Colonic mucosa (tissue), 4 donors: ENCODE measurements around the gene SAP25. TPM values are rescaled to one million over a fixed set of nuclear protein-coding genes. Genes with fewer than 3 reads are reported as not detected.

ENCODE experiments used
- DNase-seq: peaks from one replicate; pipeline ENCODE4 v3.0.0-alpha.2; 2020
- H3K27ac ChIP-seq: fragments of 200-600 bp; one replicate; pipeline ENCODE4 v1.8.0; 2021
- H3K27me3 ChIP-seq: fragments of 200-600 bp; one replicate; pipeline ENCODE4 v1.8.0; 2021
- H3K36me3 ChIP-seq: fragments of 200-600 bp; one replicate; pipeline ENCODE4 v1.8.0; 2021
- H3K4me1 ChIP-seq: fragments of 200-600 bp; one replicate; pipeline ENCODE4 v1.8.0; 2021; ENCODE audit warnings: mild to moderate bottlenecking
- H3K4me3 ChIP-seq: fragments of 200-600 bp; one replicate; pipeline ENCODE4 v1.8.0; 2021
- H3K9ac ChIP-seq, 2 donors: one replicate each; pipeline ENCODE4 v1.7.0; 2013; ENCODE audit warnings: control low read depth in 2 of 2, low read depth in 2 of 2, low read length in 2 of 2
- H3K9me3 ChIP-seq: fragments of 200-600 bp; one replicate; pipeline ENCODE4 v1.8.0; 2021
- CTCF ChIP-seq: fragments of 200-600 bp; IDR thresholded peaks from one replicate; pipeline ENCODE4 v1.8.0; 2022; ENCODE audit warnings: antibody characterized with exemption, mild to moderate bottlenecking
- intact Hi-C: fragments of 100-400 bp; cut with DNase I; formaldehyde crosslinking; loops from one replicate; pipeline ENCODE4 v1.14.1; 2022
- total RNA-seq, 2 donors: library from RNA; stranded (reverse); fragmentation: NEBNext Ultra II Directional in 1 of 2; extraction: Animal tissue kit (Norgen Biotek cat#: 25700) in 1 of 2; gene quantifications; one replicate each; pipeline ENCODE4 v1.2.1, GENCODE V29; 2021
- donor health status: healthy.
- donor health status: DM: no; HTN: no; CAD: no.
- donor health status: DM: no; HTN: no; CAD: no.

SAP25 gene
- total RNA-seq, 2 donors from 2014 or later, result 0.69 to 5.5 TPM

- Histone ChIP-seq H3K27me3 (no peaks in the 10 kb centered on the region), H3K27ac (no peak overlapping the region), H3K9me3 (no peaks in the 10 kb centered on the region), H3K4me1 (no peaks in the 10 kb centered on the region), H3K36me3 (peaks cover 4% of the 10 kb centered on the region), H3K9ac (no peak overlapping the region), H3K4me3 (no peak overlapping the region)
- TF ChIP-seq CTCF, result peak; percentile 95
- intact Hi-C loops, result loop anchor here (1.0 kb wide), 1 partner anchor 127 kb away; no protein-coding TSS in a partner anchor
- peak; percentile 90 for DNase-seq
Measured at GRCh38 chr7:100563809-100564400, 9.8 kb downstream of the SAP25 start.

GRCh38 chr7:100563100-100563564 is 10.6 kb downstream of the SAP25 start:
- Histone ChIP-seq H3K36me3 (peaks cover 4% of the 10 kb centered on the region), H3K27ac (no peak overlapping the region), H3K4me1 (no peaks in the 10 kb centered on the region), H3K9me3 (no peaks in the 10 kb centered on the region), H3K4me3 (no peak overlapping the region), H3K27me3 (no peaks in the 10 kb centered on the region), H3K9ac (no peak overlapping the region)
- no peak for DNase-seq
- TF ChIP-seq CTCF, result no peak
- intact Hi-C loops, result no loop called here

GRCh38 chr7:100562195-100563099 is 11.3 kb downstream of the SAP25 start:
- H3K27ac ChIP-seq, result no peak overlapping the region
- no peak overlapping the region for H3K9ac ChIP-seq
- TF ChIP-seq CTCF, result no peak
- H3K27me3 ChIP-seq, result no peaks in the 10 kb centered on the region
- DNase-seq, result no peak
- H3K4me1 ChIP-seq, result no peaks in the 10 kb centered on the region
- intact Hi-C loops, result no loop called here
- H3K9me3 ChIP-seq, result no peaks in the 10 kb centered on the region
- no peak overlapping the region for H3K4me3 ChIP-seq
- H3K36me3 ChIP-seq, result peaks cover 4% of the 10 kb centered on the region

- DNase-seq, result no peak
- H3K9me3 ChIP-seq, result no peaks in the 10 kb centered on the region
- no peaks in the 10 kb centered on the region for H3K4me1 ChIP-seq
- TF ChIP-seq CTCF, result no peak
- intact Hi-C loops, result no loop called here
- H3K27ac ChIP-seq, result no peak overlapping the region
- H3K36me3 ChIP-seq, result peaks cover 4% of the 10 kb centered on the region
- no peaks in the 10 kb centered on the region for H3K27me3 ChIP-seq
- H3K9ac ChIP-seq, result no peak overlapping the region
- no peak overlapping the region for H3K4me3 ChIP-seq
Measured at GRCh38 chr7:100561491-100562194, 12.1 kb downstream of the SAP25 start.

GRCh38 chr7:100559127-100559526 is 14.6 kb downstream of the SAP25 start:
- Histone ChIP-seq H3K9ac (no peak overlapping the region), H3K27ac (no peak overlapping the region), H3K4me3 (no peak overlapping the region), H3K9me3 (no peaks in the 10 kb centered on the region), H3K36me3 (peaks cover 4% of the 10 kb centered on the region), H3K4me1 (no peaks in the 10 kb centered on the region), H3K27me3 (no peaks in the 10 kb centered on the region)
- intact Hi-C loops, result loop anchor here (2.0 kb wide), 1 partner anchor 88 kb away; no protein-coding TSS in a partner anchor
- DNase-seq, result no peak
- no peak for TF ChIP-seq CTCF
